Fibroblast of upper back skin (primary cell): ENCODE data around the gene DDX54.

ENCODE experiments used
- DNase-seq: peaks from one replicate; pipeline ENCODE4 v3.0.0-alpha.2; 2013

The DDX54 gene

GRCh38 chr12:113114447-113115178, 70.7 kb downstream of the DDX54 start:
- no peak for DNase-seq

DNA sequence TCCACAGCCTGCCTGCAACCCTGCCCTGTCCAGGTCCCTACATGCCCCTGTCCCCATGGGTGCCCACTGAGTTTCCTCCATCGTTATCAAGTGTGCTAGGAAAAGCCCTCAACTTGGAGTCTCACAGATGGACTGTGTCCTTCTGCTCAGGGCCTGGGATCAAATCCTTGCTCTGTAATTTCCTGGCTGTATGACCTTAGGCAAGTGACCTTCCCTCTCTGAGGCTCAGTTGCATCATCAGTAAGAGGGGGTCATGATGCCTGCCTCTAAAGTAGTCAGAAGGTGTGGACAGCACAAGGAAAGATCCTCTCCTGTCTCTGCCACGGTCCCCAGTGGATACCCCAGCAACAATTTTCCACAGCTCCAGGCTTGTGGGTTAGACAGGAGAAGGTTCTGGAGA, 71.9 kb downstream of the DDX54 start:
- DNase-seq = no peak

GRCh38 chr12:113112043-113112899, 73.0 kb downstream of the DDX54 start:
- no peak for DNase-seq

DNA sequence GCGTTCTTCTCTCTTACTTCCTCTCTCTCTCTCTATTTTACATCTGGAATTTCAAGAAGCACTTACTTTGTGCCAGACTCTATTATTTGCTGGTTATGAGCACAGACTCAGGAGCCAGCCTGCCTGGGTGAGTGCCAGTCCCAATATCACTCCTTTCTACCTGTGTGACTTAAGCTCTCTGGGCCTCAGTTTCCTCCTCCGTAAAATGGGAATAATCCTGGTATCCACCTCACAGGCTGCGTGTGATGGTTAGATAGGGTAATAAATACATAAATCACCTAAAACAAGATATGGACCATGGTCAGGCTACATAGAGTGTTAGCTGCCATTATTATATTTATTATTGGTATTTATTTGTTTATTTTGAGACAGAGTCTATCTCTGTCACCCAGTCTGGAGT, 74.0 kb downstream of the DDX54 start:
- DNase-seq = no peak

GRCh38 chr12:113109872-113110599, 75.2 kb downstream of the DDX54 start:
- DNase-seq = no peak

DNA sequence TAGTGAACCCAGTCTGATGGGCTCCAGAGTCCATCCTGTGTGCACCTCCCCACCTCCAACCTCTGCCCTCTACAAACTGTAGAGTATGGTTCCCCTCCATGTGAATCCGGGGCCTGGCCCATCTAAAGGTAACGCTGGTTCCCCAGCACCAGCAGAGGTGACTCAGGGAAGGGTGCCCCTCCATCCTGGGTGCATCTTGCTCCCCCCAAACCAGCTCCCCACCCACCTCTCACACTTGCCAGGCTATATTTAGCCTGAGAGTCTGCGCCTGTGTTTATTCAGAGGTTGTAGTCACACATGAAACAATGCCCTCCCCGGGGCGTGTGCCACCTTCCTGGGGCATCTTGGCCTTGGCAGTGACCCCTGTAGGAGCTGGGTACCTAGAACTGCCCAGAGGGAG, 75.9 kb downstream of the DDX54 start:
- DNase-seq = no peak

- DNase-seq = no peak
Measured at GRCh38 chr12:113108308-113108707, 77.0 kb downstream of the DDX54 start.
